Erythroblast (primary cell): Measurements from ENCODE around the gene CLTCL1.

Experiments
- GATA1 ChIP-seq: IDR thresholded peaks from 2 replicates; pipeline ENCODE4 v1.6.1; 2011; ENCODE audit warnings: low read depth, mild to moderate bottlenecking, control low read depth, low read length, moderate library complexity
- POLR2A ChIP-seq: IDR thresholded peaks from 2 replicates; pipeline ENCODE4 v1.6.1; 2011; ENCODE audit warnings: mild to moderate bottlenecking, low read length

DNA sequence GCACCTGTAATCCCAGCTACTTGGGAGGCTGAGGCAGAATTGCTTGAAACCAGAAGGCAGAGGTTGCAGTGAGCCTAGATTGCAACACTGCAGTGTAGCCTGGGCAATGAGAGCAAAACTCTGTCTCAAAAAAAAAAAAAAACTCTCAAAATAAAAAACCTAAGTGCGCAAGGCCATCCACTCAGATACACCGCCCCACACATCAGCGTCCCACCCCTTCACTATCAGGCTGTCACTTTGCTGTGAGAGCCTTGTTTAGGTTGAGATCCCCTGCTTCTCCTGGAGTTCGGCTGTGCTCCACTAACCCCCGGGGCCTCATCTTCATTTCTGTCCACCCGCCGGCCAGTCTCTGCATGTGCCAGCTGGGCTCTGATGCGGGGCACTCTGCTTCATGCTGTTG lies 125.1 kb downstream of the CLTCL1 start:
- TF ChIP-seq POLR2A (no peak), GATA1 (no peak)
